ENCODE data around the gene SETD5.

Gene SETD5

GRCh38 chr3:9408546-9408945 is 11.1 kb downstream of the SETD5 start:
- Histone ChIP-seq H3K9me2 (replicated peaks; ENCODE audit: low read depth, low read length) (no peaks in the 10 kb centered on the region), H3K9me3 (ENCODE audit: insufficient read depth, low read depth, low read length) (no peaks in the 10 kb centered on the region), H3K4me2 (ENCODE audit: low read depth, low read length, poor library complexity, severe bottlenecking) (no peak overlapping the region), H3K79me2 (ENCODE audit: insufficient read depth, low read length) (peaks cover 100% of the 10 kb centered on the region), H3K36me3 (ENCODE audit: insufficient read depth, low read length) (no peaks in the 10 kb centered on the region), H3K27me3 (ENCODE audit: insufficient read depth, low read length, poor library complexity, severe bottlenecking) (no peaks in the 10 kb centered on the region), H2AFZ (ENCODE audit: low read length) (no peak overlapping the region), H3K4me1 (ENCODE audit: insufficient read depth, low read length, poor library complexity, severe bottlenecking) (peaks cover 41% of the 10 kb centered on the region), H3F3A (ENCODE audit: low read depth) (no peaks in the 10 kb centered on the region), H3K4me3 (ENCODE audit: low read length, poor library complexity, severe bottlenecking) (no peak overlapping the region), H3K9ac (ENCODE audit: low read depth, low read length, poor library complexity, severe bottlenecking) (no peak overlapping the region), H4K20me1 (ENCODE audit: insufficient read depth, low read length, poor library complexity, severe bottlenecking) (peaks cover 99% of the 10 kb centered on the region)
- no peak for TF ChIP-seq EZH2phosphoT487 (IDR thresholded peaks at IDR 0.05; ENCODE audit: borderline replicate concordance)
- no peak for TF ChIP-seq CTCF (conservative IDR thresholded peaks at IDR 0.05; ENCODE audit: low read length)

GRCh38 chr3:9409981-9410854 is 12.8 kb downstream of the SETD5 start:
- no peaks in the 10 kb centered on the region for H3F3A ChIP-seq (ENCODE audit: low read depth)
- peaks cover 26% of the 10 kb centered on the region for H3K4me1 ChIP-seq (ENCODE audit: insufficient read depth, low read length, poor library complexity, severe bottlenecking)
- peaks cover 99% of the 10 kb centered on the region for H4K20me1 ChIP-seq (ENCODE audit: insufficient read depth, low read length, poor library complexity, severe bottlenecking)
- peaks cover 100% of the 10 kb centered on the region for H3K79me2 ChIP-seq (ENCODE audit: insufficient read depth, low read length)
- H3K9me3 ChIP-seq (ENCODE audit: insufficient read depth, low read depth, low read length) = no peaks in the 10 kb centered on the region
- TF ChIP-seq EZH2phosphoT487 (IDR thresholded peaks at IDR 0.05; ENCODE audit: borderline replicate concordance) = no peak
- TF ChIP-seq CTCF (conservative IDR thresholded peaks at IDR 0.05; ENCODE audit: low read length) = no peak
- H3K4me3 ChIP-seq (ENCODE audit: low read length, poor library complexity, severe bottlenecking) = no peak overlapping the region
- no peak overlapping the region for H3K9ac ChIP-seq (ENCODE audit: low read depth, low read length, poor library complexity, severe bottlenecking)
- no peaks in the 10 kb centered on the region for H3K36me3 ChIP-seq (ENCODE audit: insufficient read depth, low read length)
- no peak overlapping the region for H2AFZ ChIP-seq (ENCODE audit: low read length)
- H3K9me2 ChIP-seq (replicated peaks; ENCODE audit: low read depth, low read length) = no peaks in the 10 kb centered on the region
- H3K4me2 ChIP-seq (ENCODE audit: low read depth, low read length, poor library complexity, severe bottlenecking) = peak overlapping the region; percentile 6
- no peaks in the 10 kb centered on the region for H3K27me3 ChIP-seq (ENCODE audit: insufficient read depth, low read length, poor library complexity, severe bottlenecking)

GRCh38 chr3:9411302-9411701 is 13.9 kb downstream of the SETD5 start:
- peaks cover 17% of the 10 kb centered on the region for H3K4me1 ChIP-seq (ENCODE audit: insufficient read depth, low read length, poor library complexity, severe bottlenecking)
- peak overlapping the region; percentile 6 for H3K4me2 ChIP-seq (ENCODE audit: low read depth, low read length, poor library complexity, severe bottlenecking)
- H3K27me3 ChIP-seq (ENCODE audit: insufficient read depth, low read length, poor library complexity, severe bottlenecking) = no peaks in the 10 kb centered on the region
- no peaks in the 10 kb centered on the region for H3K9me3 ChIP-seq (ENCODE audit: insufficient read depth, low read depth, low read length)
- H3K79me2 ChIP-seq (ENCODE audit: insufficient read depth, low read length) = peaks cover 100% of the 10 kb centered on the region
- H4K20me1 ChIP-seq (ENCODE audit: insufficient read depth, low read length, poor library complexity, severe bottlenecking) = peaks cover 99% of the 10 kb centered on the region
- no peaks in the 10 kb centered on the region for H3K9me2 ChIP-seq (replicated peaks; ENCODE audit: low read depth, low read length)
- no peaks in the 10 kb centered on the region for H3F3A ChIP-seq (ENCODE audit: low read depth)
- peaks cover 8% of the 10 kb centered on the region; the same call in 1 of the 2 replicates for H3K36me3 ChIP-seq (ENCODE audit: insufficient read depth, low read length)
- TF ChIP-seq CTCF (conservative IDR thresholded peaks at IDR 0.05; ENCODE audit: low read length) (no peak), EZH2phosphoT487 (IDR thresholded peaks at IDR 0.05; ENCODE audit: borderline replicate concordance) (no peak)
- no peak overlapping the region for H2AFZ ChIP-seq (ENCODE audit: low read length)
- no peak overlapping the region for H3K4me3 ChIP-seq (ENCODE audit: low read length, poor library complexity, severe bottlenecking)
- no peak overlapping the region for H3K9ac ChIP-seq (ENCODE audit: low read depth, low read length, poor library complexity, severe bottlenecking)

All from Loucy (cell line).